H9 (cell line): ENCODE results near the gene PDCD6IP. TPM values are rescaled to one million over a fixed set of nuclear protein-coding genes. Genes with fewer than 3 reads are reported as not detected.

Experiments
- DNase-seq: peaks from one replicate; pipeline ENCODE4 v3.0.0-alpha.2; 2017
- H2AFZ ChIP-seq: one replicate; pipeline ENCODE4 v1.6.1; 2013; ENCODE audit warnings: mild to moderate bottlenecking, low read length, control low read depth, moderate library complexity
- H2AK5ac ChIP-seq: 2 replicates; pipeline ENCODE4 v1.6.1; 2013; ENCODE audit warnings: low read length, control low read depth, mixed read lengths; ENCODE audit not compliant: insufficient read length
- H2BK120ac ChIP-seq: one replicate; pipeline ENCODE4 v1.6.1; 2013; ENCODE audit warnings: low read depth, mild to moderate bottlenecking, low read length, control low read depth, inconsistent platforms; ENCODE audit not compliant: poor library complexity, severe bottlenecking
- H2BK12ac ChIP-seq: 2 replicates; pipeline ENCODE4 v1.6.1; 2013; ENCODE audit warnings: low read length, control low read depth, mixed read lengths, low read depth; ENCODE audit not compliant: insufficient read length
- H2BK15ac ChIP-seq: 2 replicates; pipeline ENCODE4 v1.6.1; 2013; ENCODE audit warnings: low read depth, low read length, control low read depth
- H2BK20ac ChIP-seq: one replicate; pipeline ENCODE4 v1.6.1; 2013; ENCODE audit warnings: low read depth, mild to moderate bottlenecking, low read length, control low read depth, inconsistent platforms; ENCODE audit not compliant: poor library complexity, severe bottlenecking
- H2BK5ac ChIP-seq: 2 replicates; pipeline ENCODE4 v1.6.1; 2013; ENCODE audit warnings: low read length, control low read depth, mixed read lengths; ENCODE audit not compliant: insufficient read length
- H3K14ac ChIP-seq: 2 replicates; pipeline ENCODE4 v1.6.1; 2013; ENCODE audit warnings: low read length, control low read depth; ENCODE audit not compliant: insufficient read depth
- H3K18ac ChIP-seq: 2 replicates; pipeline ENCODE4 v1.6.1; 2013; ENCODE audit warnings: low read depth, mild to moderate bottlenecking, mixed read lengths, low read length, control low read depth; ENCODE audit not compliant: insufficient read length
- H3K23ac ChIP-seq: 2 replicates; pipeline ENCODE4 v1.6.1; 2013; ENCODE audit warnings: low read length, control low read depth, mixed read lengths, low read depth; ENCODE audit not compliant: insufficient read length
- H3K23me2 ChIP-seq: 2 replicates; pipeline ENCODE4 v1.6.1; 2013; ENCODE audit warnings: low read depth, mild to moderate bottlenecking, mixed read lengths, low read length, control low read depth; ENCODE audit not compliant: insufficient read length, poor library complexity, severe bottlenecking
- H3K27ac ChIP-seq: 2 replicates; pipeline ENCODE4 v1.5.1; 2013; ENCODE audit warnings: low read length, control low read depth, mixed read lengths, low read depth; ENCODE audit not compliant: insufficient read length
- H3K27me3 ChIP-seq: 2 replicates; pipeline ENCODE4 v1.6.1; 2013; ENCODE audit warnings: low read length, control low read depth, inconsistent platforms; ENCODE audit not compliant: insufficient read depth
- H3K4ac ChIP-seq: 2 replicates; pipeline ENCODE4 v1.6.1; 2013; ENCODE audit warnings: low read depth, mild to moderate bottlenecking, control low read depth, inconsistent platforms, low read length, moderate library complexity
- H3K4me1 ChIP-seq: 2 replicates; pipeline ENCODE4 v1.6.1; 2013; ENCODE audit warnings: low read length, control low read depth, inconsistent platforms; ENCODE audit not compliant: insufficient read depth
- H3K4me2 ChIP-seq: 2 replicates; pipeline ENCODE4 v1.6.1; 2013; ENCODE audit warnings: low read length, control low read depth, mixed read lengths; ENCODE audit not compliant: insufficient read length, insufficient read depth
- H3K56ac ChIP-seq: 2 replicates; pipeline ENCODE4 v1.6.1; 2013; ENCODE audit warnings: low read depth, mild to moderate bottlenecking, mixed read lengths, low read length, control low read depth; ENCODE audit not compliant: insufficient read length
- H3K79me1 ChIP-seq: 2 replicates; pipeline ENCODE4 v1.6.1; 2013; ENCODE audit warnings: low read depth, mild to moderate bottlenecking, moderate library complexity, low read length, control low read depth, inconsistent platforms; ENCODE audit not compliant: insufficient read depth, poor library complexity, severe bottlenecking
- H3K79me2 ChIP-seq: 2 replicates; pipeline ENCODE4 v1.6.1; 2013; ENCODE audit warnings: low read length, control low read depth, inconsistent platforms; ENCODE audit not compliant: insufficient read depth
- H3K9ac ChIP-seq: 2 replicates; pipeline ENCODE4 v1.6.1; 2013; ENCODE audit warnings: low read length, control low read depth, mixed read lengths; ENCODE audit not compliant: insufficient read length; ENCODE audit errors: extremely low read depth
- H3K9me3 ChIP-seq: one replicate; pipeline ENCODE4 v1.6.1; 2013; ENCODE audit warnings: low read depth, low read length, inconsistent platforms; ENCODE audit not compliant: control insufficient read depth
- H3T11ph ChIP-seq: one replicate; pipeline ENCODE4 v1.6.1; 2013; ENCODE audit warnings: mild to moderate bottlenecking, low read length, control low read depth, inconsistent platforms
- H4K20me1 ChIP-seq: one replicate; pipeline ENCODE4 v1.6.1; 2013; ENCODE audit not compliant: control insufficient read depth, insufficient read length, insufficient read depth
- H4K5ac ChIP-seq: 2 replicates; pipeline ENCODE4 v1.6.1; 2013; ENCODE audit warnings: low read depth, mild to moderate bottlenecking, mixed read lengths, low read length, control low read depth; ENCODE audit not compliant: insufficient read length
- H4K8ac ChIP-seq: replicated peaks from 2 replicates; pipeline ENCODE4 v1.6.1; 2013; ENCODE audit warnings: low read length, control low read depth, mixed read lengths, low read depth; ENCODE audit not compliant: insufficient read length
- H4K91ac ChIP-seq: 2 replicates; pipeline ENCODE4 v1.6.1; 2013; ENCODE audit warnings: low read depth, mild to moderate bottlenecking, moderate library complexity, mixed read lengths, low read length, control low read depth; ENCODE audit not compliant: insufficient read length
- H3K27ac Mint-ChIP-seq, 3 experiments: 2 replicates in 2 of 3; 3 replicates in 1 of 3; pipeline ENCODE4 v1.8.0; 2020 to 2021; ENCODE audit warnings: mixed read lengths in 3 of 3, mild to moderate bottlenecking in 1 of 3, moderate library complexity in 1 of 3
- H3K27me3 Mint-ChIP-seq: 2 replicates; pipeline ENCODE4 v1.8.0; 2021; ENCODE audit warnings: low read depth, mild to moderate bottlenecking, moderate library complexity, mixed read lengths
- H3K36me3 Mint-ChIP-seq, 3 experiments: 2 replicates in 2 of 3; 3 replicates in 1 of 3; pipeline ENCODE4 v1.8.0; 2020 to 2021; ENCODE audit warnings: low read depth in 3 of 3, mixed read lengths in 3 of 3; ENCODE audit not compliant: insufficient read depth in 1 of 3
- H3K4me1 Mint-ChIP-seq, 2 experiments: 2 replicates each; pipeline ENCODE4 v1.8.0; 2020; ENCODE audit warnings: mixed read lengths in 2 of 2
- H3K4me3 Mint-ChIP-seq, 2 experiments: 2 replicates in 1 of 2; 3 replicates in 1 of 2; pipeline ENCODE4 v1.8.0; 2020 to 2021; ENCODE audit warnings: mild to moderate bottlenecking in 2 of 2, mixed read lengths in 2 of 2, moderate library complexity in 1 of 2
- H3K9me3 Mint-ChIP-seq, 2 experiments: 2 replicates in 1 of 2; 3 replicates in 1 of 2; pipeline ENCODE4 v1.8.0; 2020; ENCODE audit warnings: mild to moderate bottlenecking in 2 of 2, mixed read lengths in 2 of 2, moderate library complexity in 1 of 2
- CTCF ChIP-seq: fragments of 200-600 bp; sonication (generic); conservative IDR thresholded peaks from 3 replicates; pipeline ENCODE4 v1.8.0; 2021; ENCODE audit warnings: antibody characterized with exemption, mild to moderate bottlenecking
- WGBS: extraction: QIAGEN DNeasy Blood & Tissue Kit; methylation state at CpG from one replicate; pipeline ENCODE4 v1.1.7; 2013; ENCODE audit warnings: missing lambda C conversion rate, low lambda C conversion rate, mixed read lengths; ENCODE audit not compliant: insufficient read length; ENCODE audit errors: extremely low coverage; 5-methylcytosine and 5-hydroxymethylcytosine counted together
- total RNA-seq: library from RNA; stranded (reverse); gene quantifications from 2 replicates; pipeline ENCODE4 v1.2.1, GENCODE V29; 2021

The PDCD6IP gene
- total RNA-seq, 1 experiment from 2014 or later = 109 TPM

- Histone ChIP-seq H3K27ac (no peak overlapping the region), H2BK15ac (no peak overlapping the region), H4K20me1 (no peaks in the 10 kb centered on the region), H2BK5ac (no peak overlapping the region), H3K18ac (no peak overlapping the region), H3K9ac (no peak overlapping the region), H3K79me2 (no peaks in the 10 kb centered on the region), H3K4ac (no peak overlapping the region), H2BK20ac (no peak overlapping the region), H4K5ac (no peak overlapping the region), H3K56ac (no peak overlapping the region), H2AFZ (no peak overlapping the region), H3K79me1 (no peaks in the 10 kb centered on the region), H2AK5ac (no peak overlapping the region), H2BK12ac (no peak overlapping the region), H3K14ac (no peak overlapping the region), H3K9me3 (peaks cover 6% of the 10 kb centered on the region), H3K23ac (no peak overlapping the region), H3K27me3 (no peaks in the 10 kb centered on the region), H4K8ac (no peak overlapping the region), H2BK120ac (no peak overlapping the region), H3K23me2 (no peaks in the 10 kb centered on the region), H3T11ph (no peak overlapping the region), H3K4me2 (no peak overlapping the region), H4K91ac (no peak overlapping the region), H3K4me1 (no peaks in the 10 kb centered on the region)
- TF ChIP-seq CTCF = no peak
- Mint-ChIP-seq H3K9me3 (peaks cover 24 to 35% of the 10 kb centered on the region in 2 experiments), H3K4me3 (no peak overlapping the region), H3K27me3 (peaks cover 2% of the 10 kb centered on the region; the same call in 1 of the 2 replicates), H3K4me1 (no peaks in the 10 kb centered on the region), H3K36me3 (peaks cover 11 to 35% (median 13%) of the 10 kb centered on the region in 3 experiments), H3K27ac (no peak overlapping the region)
- no CpG with 5 or more reads among the region's 2 CpGs for WGBS
- no peak for DNase-seq
Measured at GRCh38 chr3:33758864-33759263, 39.6 kb upstream of the PDCD6IP start.
